ENCODE data around the gene SIGLEC11. TPM values are rescaled to one million over a fixed set of nuclear protein-coding genes. Genes with fewer than 3 reads are reported as not detected.
"Not testable (repeated sequence)": the region's sequence is repeated elsewhere in the genome, so short reads cannot be mapped to it uniquely, and the experiment has no call there.

SIGLEC11 gene
- total RNA-seq, 1 donor from 2014 or later, result 0.60 TPM

DNA sequence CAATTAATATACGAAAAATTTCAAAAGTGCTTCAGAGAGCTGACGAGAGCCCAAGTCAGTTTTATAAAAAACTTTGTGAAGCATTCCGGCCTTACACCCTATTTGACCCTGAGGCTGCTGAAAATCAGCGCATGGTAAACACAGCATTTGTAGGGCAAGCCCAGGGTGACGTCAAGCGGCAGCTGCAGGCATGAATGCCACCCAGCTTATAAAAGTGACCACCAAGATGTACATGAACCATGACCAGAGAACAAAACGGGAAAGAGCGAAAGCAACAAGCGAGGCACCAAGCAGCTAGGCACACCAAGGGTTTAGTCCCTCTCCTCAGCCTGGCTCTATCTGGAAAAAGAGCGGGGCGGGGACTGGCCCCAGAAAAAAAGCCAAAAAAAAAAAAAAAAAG lies 6.0 kb downstream of the SIGLEC11 start:
- intact Hi-C loops (cut with DNase I), result no loop called here
- no peak for DNase-seq (ENCODE audit: missing footprints)
- no peak for ATAC-seq

DNA sequence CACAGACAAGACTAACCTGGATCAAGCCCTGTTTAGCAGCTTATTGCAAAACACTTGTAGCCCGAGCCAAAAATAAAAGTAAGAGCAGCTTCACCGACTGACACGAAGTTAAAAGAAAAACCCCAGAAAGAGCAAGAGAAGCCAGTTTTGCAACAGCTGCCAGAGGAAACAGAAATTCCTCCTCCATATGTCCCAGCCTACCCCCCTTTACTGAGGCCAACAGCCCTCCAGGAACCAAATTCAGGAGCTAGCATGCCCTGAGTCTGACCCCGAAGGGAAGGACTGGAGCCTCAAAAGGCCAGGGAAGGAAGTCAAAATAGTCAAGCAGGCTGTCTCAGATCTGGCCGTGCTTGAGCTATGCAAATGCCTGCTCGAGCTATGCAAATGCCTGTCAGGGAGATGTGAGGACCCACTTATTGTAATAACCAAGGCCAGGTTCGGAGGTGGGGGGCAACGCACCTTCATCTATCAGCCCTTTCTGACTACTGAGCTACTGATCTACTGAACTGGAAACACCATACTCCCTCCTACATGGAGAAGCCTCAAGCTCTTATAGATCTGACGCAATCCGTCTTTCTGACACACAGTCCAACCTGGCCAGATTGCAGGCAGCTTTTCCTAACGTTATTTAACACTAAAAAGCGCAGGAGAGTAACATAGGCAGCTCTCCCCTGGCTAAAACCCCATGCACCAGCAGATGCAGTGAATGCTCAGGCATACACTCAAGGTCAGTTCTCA lies 6.7 kb downstream of the SIGLEC11 start:
- DNase-seq (ENCODE audit: missing footprints), result no peak
- peak; percentile 58 for ATAC-seq
- intact Hi-C loops (cut with DNase I), result no loop called here

DNA sequence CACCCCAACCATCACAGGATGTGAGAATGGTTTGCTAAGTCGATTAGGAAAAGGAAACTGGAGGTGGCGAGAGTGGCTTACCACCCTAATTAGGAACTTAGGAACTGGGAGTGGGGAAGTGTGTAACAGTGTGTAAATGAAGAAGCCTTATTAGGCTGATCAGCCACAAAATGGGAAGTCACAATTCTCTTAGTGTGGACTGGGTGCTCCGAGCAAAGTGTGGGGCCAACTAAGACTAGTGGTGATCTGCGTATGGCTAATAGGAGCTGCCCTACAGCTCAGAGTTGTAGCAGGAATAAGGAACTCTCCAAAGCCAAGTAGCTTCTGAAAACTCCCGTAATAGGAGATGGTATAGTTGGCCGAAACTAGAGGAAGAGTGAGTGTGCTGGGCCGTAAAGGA lies 7.6 kb downstream of the SIGLEC11 start:
- DNase-seq (ENCODE audit: missing footprints) (no peak), ATAC-seq (peak; percentile 55)
- intact Hi-C loops (cut with DNase I), result no loop called here

DNA sequence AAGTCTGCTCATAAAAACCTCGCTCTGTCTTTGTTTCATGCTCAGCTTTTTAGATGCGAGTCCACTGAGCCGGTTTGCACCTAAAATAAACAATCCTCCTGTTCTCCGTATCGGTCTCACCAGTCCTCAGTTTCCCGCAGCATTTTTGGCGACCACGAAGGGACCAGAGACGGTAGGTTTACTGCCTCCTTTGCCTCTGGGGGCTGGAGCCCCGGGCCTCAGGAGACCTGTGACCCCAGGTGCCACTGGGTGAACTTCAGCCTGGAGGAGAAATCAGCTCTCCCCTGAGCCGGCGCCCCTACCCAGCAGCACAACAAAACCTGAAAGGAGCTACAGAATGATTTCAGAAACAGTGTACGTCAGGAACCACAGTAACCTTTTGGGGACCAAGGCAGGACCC lies 8.1 kb downstream of the SIGLEC11 start:
- intact Hi-C loops (cut with DNase I), result no loop called here
- DNase-seq (ENCODE audit: missing footprints) (no peak), ATAC-seq (no peak)

DNA sequence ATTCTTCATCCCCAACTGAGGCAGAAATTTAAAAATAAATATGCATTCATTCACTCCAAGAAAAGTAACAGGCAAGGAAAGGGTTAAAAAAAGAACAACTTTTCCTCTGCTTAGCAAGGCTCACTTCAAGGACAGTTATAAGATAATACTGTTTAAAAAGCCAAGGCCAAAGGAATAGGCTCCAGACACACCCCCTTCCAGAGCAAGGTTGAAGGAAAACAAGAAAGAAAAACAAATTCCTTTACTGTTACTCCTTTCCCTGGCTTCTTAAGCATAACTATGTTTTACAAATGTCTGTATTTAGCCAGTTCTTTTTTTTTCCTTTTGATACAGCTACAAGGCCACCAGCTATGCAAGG lies 8.5 kb downstream of the SIGLEC11 start:
- intact Hi-C loops (cut with DNase I), result no loop called here
- ATAC-seq, result no peak
- no peak for DNase-seq (ENCODE audit: missing footprints)

DNA sequence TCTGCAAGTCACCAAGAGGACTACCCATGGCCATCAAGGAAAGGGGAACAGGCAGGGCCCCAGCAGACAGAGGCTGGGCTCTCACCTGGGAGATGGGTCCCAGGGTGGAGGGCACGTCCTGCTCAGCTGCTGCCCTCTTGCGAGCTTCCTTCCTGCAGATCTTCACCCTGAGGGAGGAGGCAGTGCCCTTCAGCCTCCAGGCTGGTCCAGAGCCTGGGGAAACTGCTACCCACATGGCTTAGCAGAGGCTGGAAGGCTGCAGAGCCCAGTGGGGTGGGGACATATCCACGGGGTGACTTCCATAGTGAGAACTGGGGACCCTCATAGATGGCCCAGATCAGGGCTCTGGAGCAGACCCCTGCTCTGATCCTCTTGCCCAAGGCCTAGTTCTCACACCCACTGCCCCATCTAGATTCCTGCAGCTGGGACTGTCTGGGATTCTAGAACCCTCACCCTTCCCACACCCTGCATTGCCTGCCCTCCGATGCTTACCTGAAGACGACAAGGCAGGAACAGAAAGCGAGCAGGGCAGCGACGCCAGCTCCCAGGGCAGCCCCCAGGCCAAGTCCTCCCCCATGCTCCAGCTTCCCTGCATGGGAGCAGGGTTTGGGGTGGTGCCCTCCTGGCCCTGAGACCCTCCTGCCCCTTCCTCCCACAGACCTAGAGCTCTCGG lies 9.0 kb downstream of the SIGLEC11 start:
- no peak for ATAC-seq
- DNase-seq (ENCODE audit: missing footprints), result no peak
- intact Hi-C loops (cut with DNase I), result no loop called here

DNA sequence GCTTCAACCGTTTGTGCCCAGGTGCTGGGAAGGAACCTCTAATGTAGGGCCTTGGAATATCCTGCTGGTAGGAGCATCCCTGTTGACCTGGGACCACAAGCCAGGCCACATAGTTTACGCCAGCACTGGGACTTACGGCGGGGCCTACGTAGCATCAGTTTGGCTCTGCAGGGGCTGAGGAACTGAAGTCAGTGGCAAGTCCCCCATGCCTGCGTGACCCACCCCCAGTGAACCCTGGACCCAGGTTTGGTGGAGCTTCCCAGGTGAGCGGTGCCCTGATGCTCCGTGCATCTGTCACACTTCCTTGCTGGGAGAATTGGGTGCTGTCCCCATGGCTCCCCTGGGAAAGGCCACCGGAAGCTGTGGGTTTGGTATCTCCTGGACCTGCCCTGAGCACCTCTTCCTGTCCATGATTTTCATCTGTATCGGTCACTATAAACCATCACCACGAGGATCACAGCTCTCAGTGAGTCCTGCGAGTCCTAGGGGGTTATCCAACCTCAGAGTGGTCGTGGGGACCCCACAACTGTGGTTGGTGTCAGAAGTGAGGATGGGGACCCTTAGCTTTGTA lies 9.9 kb downstream of the SIGLEC11 start:
- intact Hi-C loops (cut with DNase I), result no loop called here
- ATAC-seq (no peak), DNase-seq (ENCODE audit: missing footprints) (no peak)

DNA sequence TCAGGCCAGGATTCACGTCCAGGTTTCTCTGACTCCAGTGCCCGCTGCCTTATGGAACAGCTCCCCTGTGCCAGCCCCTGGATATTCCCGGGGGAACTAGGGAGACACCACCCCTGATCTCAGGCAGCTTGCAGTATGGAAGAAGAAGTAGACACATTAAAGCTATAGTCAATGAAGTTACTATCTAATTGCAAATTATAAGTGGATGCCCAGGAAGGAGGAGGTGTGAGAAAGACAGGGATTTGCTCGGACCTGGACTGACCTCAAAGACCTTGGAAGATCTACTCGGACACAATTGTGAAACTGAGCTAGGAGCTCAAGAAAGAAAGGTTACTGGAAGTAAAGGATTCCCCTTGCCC lies 10.4 kb downstream of the SIGLEC11 start:
- intact Hi-C loops (cut with DNase I), result no loop called here
- DNase-seq (ENCODE audit: missing footprints) (no peak), ATAC-seq (no peak)

DNA sequence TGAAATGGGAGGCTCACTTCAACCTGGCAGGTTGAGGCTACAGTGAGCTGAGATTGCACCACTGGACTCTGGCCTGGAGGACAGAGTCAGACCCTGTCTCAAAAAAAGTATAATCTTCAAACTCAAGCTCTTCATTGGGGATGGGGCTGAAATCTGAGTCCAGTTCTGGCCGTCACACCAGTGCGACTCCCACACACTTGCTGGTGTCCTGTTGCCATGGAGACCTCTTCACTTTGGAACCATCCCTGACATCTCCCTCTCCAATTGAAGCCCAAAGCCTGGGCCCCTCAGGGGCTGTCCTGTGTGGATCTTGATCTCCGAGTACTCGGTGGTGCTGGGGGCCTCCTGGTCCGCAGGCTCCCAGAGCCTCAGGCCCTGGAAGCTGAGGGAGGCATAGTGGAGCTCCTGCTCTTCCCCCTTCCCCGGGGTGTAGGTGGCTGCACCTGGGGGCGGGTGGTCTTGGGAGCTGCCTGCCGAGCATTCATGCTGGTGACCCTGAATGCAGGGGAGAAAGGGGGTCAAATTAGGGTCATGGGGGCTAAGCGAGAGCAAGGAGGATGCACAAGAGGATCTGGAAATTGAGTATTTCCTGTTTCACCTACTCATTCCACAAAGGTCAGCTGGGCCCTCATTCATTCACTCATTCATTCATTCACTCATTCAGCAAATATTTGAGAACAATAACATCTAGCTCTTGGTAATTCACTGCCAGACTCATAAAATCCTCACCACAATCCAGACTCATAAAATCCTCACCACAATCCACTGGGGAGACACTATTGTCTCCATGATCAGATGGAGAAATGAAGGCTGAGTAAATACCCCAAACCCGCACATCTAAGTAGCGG lies 11.0 kb downstream of the SIGLEC11 start:
- intact Hi-C loops (cut with DNase I), result no loop called here
- ATAC-seq (no peak), DNase-seq (ENCODE audit: missing footprints) (no peak)

DNA sequence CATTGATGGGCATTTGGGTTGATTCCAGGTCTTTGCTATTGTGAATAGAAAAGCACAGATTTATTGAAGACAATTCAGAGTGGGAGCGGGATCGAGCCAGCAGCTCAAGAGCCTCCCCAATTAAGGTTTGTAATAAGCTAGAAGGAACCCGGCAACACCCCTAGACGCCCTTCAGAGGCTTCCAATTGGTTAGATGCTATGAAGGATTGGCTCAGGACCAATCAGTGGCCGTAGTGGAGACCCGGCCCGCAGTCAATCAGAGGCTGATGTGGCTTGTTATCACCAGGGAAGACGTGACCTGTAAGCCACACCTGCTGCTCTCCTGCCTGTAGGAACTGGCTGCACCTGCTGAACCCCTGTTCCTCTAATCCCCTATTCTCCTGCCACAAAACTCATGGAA lies 14.6 kb downstream of the SIGLEC11 start:
- intact Hi-C loops (cut with DNase I), result no loop called here
- ATAC-seq (no peak), DNase-seq (ENCODE audit: missing footprints) (no peak)

DNA sequence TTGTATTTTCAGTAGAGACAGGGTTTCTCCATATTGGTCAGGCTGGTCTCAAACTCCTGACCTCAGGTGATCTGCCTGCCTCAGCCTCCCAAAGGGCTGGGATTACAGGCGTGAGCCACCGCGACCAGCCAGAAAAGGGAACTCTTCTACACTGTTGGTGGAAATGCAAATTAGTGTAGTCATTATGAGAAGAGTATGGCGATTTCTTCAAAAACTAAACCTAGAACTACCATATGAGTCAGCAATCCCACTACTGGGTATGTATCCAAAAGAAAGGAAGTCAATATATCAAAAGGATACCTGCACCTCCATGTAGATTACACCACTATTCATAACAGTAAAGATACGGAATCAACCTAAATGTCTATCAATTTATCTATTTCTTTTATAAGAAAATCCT lies 16.4 kb downstream of the SIGLEC11 start:
- intact Hi-C loops (cut with DNase I), result loop anchor here (2.0 kb wide), 1 partner anchor 36 kb away; no protein-coding TSS in a partner anchor
- not testable (repeated sequence) for ATAC-seq; DNase-seq (ENCODE audit: missing footprints)

DNA sequence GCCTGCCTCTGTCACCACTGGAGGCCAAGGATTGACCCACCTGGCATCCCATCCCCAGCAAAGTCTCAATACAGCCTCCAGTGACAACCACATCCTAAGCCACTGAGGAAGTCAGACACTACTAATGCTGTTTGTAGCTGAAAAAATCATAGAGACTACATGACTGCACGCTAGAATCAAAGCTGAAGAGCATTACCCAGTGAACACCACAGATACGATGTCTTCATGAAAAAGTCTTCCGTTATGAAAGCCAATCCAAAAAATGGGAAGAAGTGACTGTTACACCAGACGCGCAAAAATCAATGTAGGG lies 20.5 kb downstream of the SIGLEC11 start:
- intact Hi-C loops (cut with DNase I), result no loop called here
- ATAC-seq (no peak), DNase-seq (ENCODE audit: missing footprints) (no peak)

DNA sequence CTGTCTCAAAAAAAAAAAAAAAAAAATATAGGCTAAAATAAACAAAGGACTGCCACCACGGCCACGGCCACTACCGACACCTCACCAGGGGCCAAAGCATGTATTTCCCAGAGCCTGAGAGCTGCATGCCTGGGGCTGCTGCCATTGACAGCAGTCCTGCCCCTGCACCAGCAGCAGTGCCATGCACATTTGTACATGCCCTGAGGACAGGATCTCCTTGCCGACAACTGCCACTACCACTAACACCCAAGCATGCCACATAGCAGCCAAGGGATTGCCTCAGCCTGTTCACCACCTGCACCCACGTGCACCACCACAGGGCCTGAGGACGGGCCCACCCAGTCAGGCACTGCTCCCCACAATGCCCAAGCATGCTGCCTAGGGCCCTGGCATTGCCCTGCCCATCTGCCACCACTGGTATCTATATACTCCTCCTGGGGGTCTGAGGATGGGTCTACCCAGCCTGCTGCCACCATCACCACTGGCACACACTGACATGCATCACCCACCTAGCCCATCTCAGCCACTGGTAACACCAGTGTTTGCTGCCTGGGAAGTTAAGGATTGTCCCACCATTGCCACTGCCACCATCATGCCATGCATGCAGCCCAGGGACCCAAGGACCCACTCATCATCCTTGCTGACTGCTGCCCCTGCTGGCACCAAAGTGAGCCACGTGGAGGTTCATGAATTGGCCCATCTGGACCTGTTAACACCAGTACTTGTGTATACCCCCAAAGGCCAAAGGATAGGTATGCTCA lies 21.1 kb downstream of the SIGLEC11 start:
- no peak for DNase-seq (ENCODE audit: missing footprints)
- intact Hi-C loops (cut with DNase I), result no loop called here
- no peak for ATAC-seq

DNA sequence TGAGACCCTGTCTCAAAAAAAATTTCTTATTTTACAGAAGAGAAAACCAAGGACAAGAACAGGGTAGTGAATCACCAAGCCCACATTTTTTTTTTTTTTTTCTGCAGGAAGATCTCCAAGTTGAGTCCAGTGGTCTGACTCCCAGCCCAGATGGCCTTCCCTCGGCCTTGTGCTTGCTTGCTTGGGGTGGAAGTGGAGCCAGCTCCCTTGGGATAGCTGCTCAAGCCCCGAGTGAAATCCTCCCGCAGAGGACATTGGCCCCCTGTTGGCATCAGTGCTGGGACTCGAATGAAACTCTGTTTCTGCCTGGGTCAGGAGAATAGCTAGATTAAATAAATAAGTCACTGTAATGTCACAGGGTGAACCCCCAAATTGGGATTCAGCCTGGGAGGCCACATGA lies 22.3 kb downstream of the SIGLEC11 start:
- no peak for ATAC-seq
- DNase-seq (ENCODE audit: missing footprints), result no peak
- intact Hi-C loops (cut with DNase I), result no loop called here

DNA sequence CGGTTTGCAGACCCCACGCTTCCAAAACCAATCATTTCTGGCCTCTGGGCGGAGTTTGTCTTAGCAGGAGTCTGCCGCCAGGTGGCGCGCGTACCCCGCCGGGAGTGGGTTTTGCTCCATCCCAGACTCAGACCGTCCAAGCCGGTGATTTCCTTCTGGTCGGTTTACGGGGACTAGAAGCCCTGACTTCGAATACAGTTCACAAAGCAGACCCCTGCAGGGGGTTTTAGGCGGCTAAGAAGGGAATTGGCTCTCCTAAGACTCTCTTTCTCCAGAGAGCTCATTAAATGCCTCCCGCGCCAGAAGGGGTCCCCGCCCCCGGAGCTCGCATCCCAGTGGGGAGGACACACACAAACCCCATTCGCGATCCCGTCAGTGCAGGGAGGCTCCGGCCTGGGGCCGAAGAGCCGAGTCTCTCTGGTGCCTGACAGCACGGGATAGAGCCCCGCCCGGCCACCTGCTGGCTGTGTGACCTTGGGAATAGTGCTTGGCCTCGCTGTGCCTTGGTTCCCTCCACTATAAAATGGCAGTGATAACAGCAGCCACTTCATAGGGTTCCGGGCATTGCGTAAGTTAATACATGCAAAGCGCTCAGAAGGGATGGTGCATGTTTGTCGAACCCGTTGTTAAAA lies 23.1 kb downstream of the SIGLEC11 start:
- DNase-seq (ENCODE audit: missing footprints), result peak; percentile 90
- ATAC-seq, result peak; percentile 85
- intact Hi-C loops (cut with DNase I), result loop anchor here (1.0 kb wide), 1 partner anchor 45 kb away; no protein-coding TSS in a partner anchor

DNA sequence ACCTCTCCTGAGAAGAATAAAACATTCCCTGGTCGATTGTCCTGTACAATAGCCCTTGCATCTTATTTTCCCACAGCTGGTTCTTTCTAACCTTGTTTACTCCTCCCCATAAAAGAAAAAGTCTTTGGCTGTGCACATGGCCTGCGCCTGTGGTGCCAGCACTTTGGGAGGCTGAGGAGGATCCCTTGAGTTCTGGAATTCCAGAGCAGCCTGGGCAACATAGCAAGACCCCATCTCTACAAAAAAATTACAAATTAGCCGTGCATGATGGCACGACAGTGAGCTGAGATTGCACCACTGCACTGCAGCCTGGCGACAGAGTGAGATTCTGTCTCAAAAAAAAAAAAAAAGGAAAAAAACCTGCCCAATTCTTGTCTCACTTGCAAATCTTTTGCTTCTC lies 24.4 kb downstream of the SIGLEC11 start:
- no peak for ATAC-seq
- intact Hi-C loops (cut with DNase I), result no loop called here

DNA sequence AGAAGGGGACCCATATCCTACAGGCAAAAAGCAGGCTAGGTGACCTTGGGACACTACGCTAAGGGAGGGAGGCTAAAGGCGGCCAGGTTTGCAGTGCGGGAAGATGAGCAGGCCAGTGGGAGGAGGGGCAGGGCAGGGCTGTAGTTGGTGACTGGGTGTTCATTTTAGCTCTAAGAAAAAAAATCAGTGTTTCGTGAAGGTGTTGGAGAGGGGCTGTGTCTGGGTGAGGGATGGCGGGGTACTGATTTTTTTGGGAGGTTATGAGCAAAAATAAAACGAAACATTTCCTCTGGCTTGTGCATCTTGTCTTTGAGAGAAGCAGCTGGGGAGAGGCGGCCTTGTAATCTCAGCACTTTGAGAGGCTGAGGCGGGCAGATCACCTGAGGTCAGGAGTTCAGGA lies 27.3 kb downstream of the SIGLEC11 start:
- ATAC-seq, result no peak
- intact Hi-C loops (cut with DNase I), result no loop called here

More for the DNA sequence above, 24.4 kb downstream of the SIGLEC11 start:
- DNase-seq (ENCODE audit: missing footprints), result no peak

DNA sequence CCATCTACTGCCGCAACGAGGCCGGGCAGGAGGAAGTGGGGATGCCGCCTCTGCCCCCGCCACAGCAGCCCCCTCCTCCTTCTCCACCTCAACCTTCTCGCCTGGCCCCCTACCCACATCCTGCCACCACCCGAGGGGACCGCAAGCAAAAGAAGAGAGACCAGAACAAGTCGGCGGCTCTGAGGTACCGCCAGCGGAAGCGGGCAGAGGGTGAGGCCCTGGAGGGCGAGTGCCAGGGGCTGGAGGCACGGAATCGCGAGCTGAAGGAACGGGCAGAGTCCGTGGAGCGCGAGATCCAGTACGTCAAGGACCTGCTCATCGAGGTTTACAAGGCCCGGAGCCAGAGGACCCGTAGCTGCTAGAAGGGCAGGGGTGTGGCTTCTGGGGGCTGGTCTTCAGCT lies 28.2 kb downstream of the SIGLEC11 start:
- no peak for DNase-seq (ENCODE audit: missing footprints)
- intact Hi-C loops (cut with DNase I), result no loop called here

More for the DNA sequence above, 27.3 kb downstream of the SIGLEC11 start:
- DNase-seq (ENCODE audit: missing footprints), result no peak

More for the DNA sequence above, 28.2 kb downstream of the SIGLEC11 start:
- ATAC-seq, result no peak
